GM12878 (cell line): ENCODE results near the gene TKTL1. TPM values are rescaled to one million over a fixed set of nuclear protein-coding genes. Genes with fewer than 3 reads are reported as not detected.

Source experiments
- ATAC-seq: fragments of 200-7000 bp; cut with Tn5 transposase; 3 replicates; pipeline ENCODE4 v1.9.1; 2020; ENCODE audit warnings: mild to moderate bottlenecking, moderate library complexity
- BruUV-seq: library from RNA; stranded (reverse); fragments of 400-500 nt; replicated peaks from 2 replicates; lab custom pipeline; 2021; lab: Mats Ljungman, UMichigan
- CTCF ChIA-PET: fragments of 300-600 bp; sonication (Branson Sonifier 250); formaldehyde crosslinking; extraction: SDS; loops from one replicate; lab custom pipeline; 2021; ENCODE audit warnings: inconsistent platforms; lab: Yijun Ruan, JAX
- POLR2A ChIA-PET: fragments of 350-600 bp; formaldehyde crosslinking; extraction: SDS; loops from one replicate; lab custom pipeline; 2021; ENCODE audit warnings: inconsistent platforms; lab: Charles Lee
- RAD21 ChIA-PET: fragments of 300-600 bp; sonication (Branson Sonifier 250); formaldehyde crosslinking; loops from one replicate; lab custom pipeline; 2023; ENCODE audit warnings: antibody characterized with exemption; ENCODE audit not compliant: unreplicated experiment; lab: Charles Lee
- SMC1A ChIA-PET: fragments of 300-600 bp; sonication (Branson Sonifier 250); formaldehyde crosslinking; loops from one replicate; lab custom pipeline; 2023; ENCODE audit not compliant: unreplicated experiment, uncharacterized antibody; lab: Charles Lee
- DNase-seq: peaks from one replicate; pipeline ENCODE4 v3.0.0-alpha.2; 2011; ENCODE audit warnings: low read depth, low spot score
- FAIRE-seq: peaks from 3 replicates; lab custom pipeline; 2011; peaks lifted over from hg19 to GRCh38; lab: Jason Lieb, UNC
- H2AFZ ChIP-seq: 2 replicates; pipeline ENCODE4 v1.6.0; 2011; ENCODE audit warnings: low read depth, low read length, control low read depth; ENCODE audit not compliant: control insufficient read depth
- H3K27ac ChIP-seq: 2 replicates; pipeline ENCODE4 v1.5.1; 2011; ENCODE audit warnings: control low read depth; ENCODE audit not compliant: control insufficient read depth, insufficient read depth
- H3K27me3 ChIP-seq, 2 experiments: replicated peaks in 1 of 2; 2 replicates each; pipeline versions ENCODE4 v1.6.0 to v1.6.1; 2011; ENCODE audit warnings: low read length in 1 of 2; ENCODE audit not compliant: control insufficient read depth in 2 of 2, insufficient read depth in 2 of 2
- H3K36me3 ChIP-seq, 2 experiments: 2 replicates each; pipeline ENCODE4 v1.5.1; 2011; ENCODE audit warnings: low read length in 1 of 2; ENCODE audit not compliant: control insufficient read depth in 2 of 2, insufficient read depth in 2 of 2
- H3K4me1 ChIP-seq: 2 replicates; pipeline ENCODE4 v1.6.1; 2011; ENCODE audit warnings: mild to moderate bottlenecking, low read length, moderate library complexity, mixed read lengths; ENCODE audit not compliant: control insufficient read depth, insufficient read depth
- H3K4me2 ChIP-seq: 2 replicates; pipeline ENCODE4 v1.6.0; 2011; ENCODE audit warnings: control low read depth; ENCODE audit not compliant: control insufficient read depth, insufficient read depth
- H3K4me3 ChIP-seq: fragments of 200-600 bp; sonication (generic); 2 replicates; pipeline ENCODE4 v1.5.1; 2016
- H3K79me2 ChIP-seq: 2 replicates; pipeline ENCODE4 v1.6.0; 2011; ENCODE audit warnings: low read length; ENCODE audit not compliant: control insufficient read depth, insufficient read depth
- H3K9ac ChIP-seq: 2 replicates; pipeline ENCODE4 v1.8.0; 2011; ENCODE audit warnings: low read length, control low read depth, mixed read lengths; ENCODE audit not compliant: control insufficient read depth, insufficient read depth
- H3K9me3 ChIP-seq: replicated peaks from 3 replicates; pipeline ENCODE4 v1.5.1; 2011; ENCODE audit warnings: mild to moderate bottlenecking, low read length; ENCODE audit not compliant: control insufficient read depth, insufficient read depth
- H4K20me1 ChIP-seq: 2 replicates; pipeline ENCODE4 v1.6.0; 2011; ENCODE audit not compliant: control insufficient read depth, insufficient read depth
- CBX3 ChIP-seq: fragments of 200-600 bp; sonication (generic); IDR thresholded peaks from 2 replicates; pipeline ENCODE4 v1.6.1; 2016; ENCODE audit warnings: low read depth, borderline replicate concordance
- HDAC2 ChIP-seq: fragments of 200-600 bp; sonication (generic); IDR thresholded peaks from 2 replicates; pipeline ENCODE4 v1.6.1; 2017
- KLF5 ChIP-seq: fragments of 450-650 bp; IDR thresholded peaks from 2 replicates; pipeline ENCODE4 v1.6.1; 2014; ENCODE audit warnings: mild to moderate bottlenecking; ENCODE audit not compliant: partially characterized antibody
- MEF2B ChIP-seq: fragments of 450-650 bp; IDR thresholded peaks from 2 replicates; pipeline ENCODE4 v1.6.1; 2018; ENCODE audit warnings: mild to moderate bottlenecking, moderate library complexity; ENCODE audit not compliant: partially characterized antibody, poor library complexity, severe bottlenecking
- MTA2 ChIP-seq: fragments of 450-650 bp; IDR thresholded peaks from 2 replicates; pipeline ENCODE4 v1.6.1; 2016; ENCODE audit warnings: low read depth, mild to moderate bottlenecking, moderate library complexity
- NR2C1 ChIP-seq: fragments of 450-650 bp; IDR thresholded peaks from 2 replicates; pipeline ENCODE4 v1.6.1; 2017; ENCODE audit warnings: antibody characterized with exemption, mild to moderate bottlenecking, moderate library complexity
- NRF1 ChIP-seq: conservative IDR thresholded peaks from 2 replicates; pipeline ENCODE4 v1.6.1; 2011; ENCODE audit warnings: mild to moderate bottlenecking, low read depth, low read length, improper control_type of control experiment
- POLR2A ChIP-seq: IDR thresholded peaks from 2 replicates; pipeline ENCODE4 v1.6.1; 2011; ENCODE audit warnings: low read depth, mild to moderate bottlenecking, low read length
- SMAD5 ChIP-seq: IDR thresholded peaks from 2 replicates; pipeline ENCODE4 v1.6.1; 2016; ENCODE audit warnings: antibody characterized with exemption, low read depth
- SUPT20H ChIP-seq: IDR thresholded peaks from 2 replicates; pipeline ENCODE4 v1.6.1; 2011; ENCODE audit warnings: low read depth, mild to moderate bottlenecking, low read length, moderate library complexity, borderline replicate concordance; ENCODE audit not compliant: control insufficient read depth
- WGBS: methylation state at CpG from one replicate; pipeline ENCODE4 v1.1.6; 2016; ENCODE audit warnings: low lambda C conversion rate; ENCODE audit not compliant: insufficient replicate concordance, insufficient coverage; ENCODE audit errors: missing lambda C conversion rate; 5-methylcytosine and 5-hydroxymethylcytosine counted together
- in situ Hi-C: fragments of 300-500 bp; cut with MboI; formaldehyde crosslinking; loops from 9 replicates; pipeline ENCODE4 v1.14.3; 2018; ENCODE audit warnings: mixed read lengths
- intact Hi-C: fragments of 100-400 bp; cut with micrococcal nuclease; formaldehyde crosslinking; loops from one replicate; pipeline ENCODE4 v1.14.2; 2022; ENCODE audit not compliant: unreplicated experiment
- polyA plus RNA-seq, 11 experiments: library from polyadenylated mRNA; depleted of rRNA in 4 of 11; unstranded in 6 of 11; stranded (reverse) in 5 of 11; fragments of >200 nt; fragmentation: Nextera tagmentation in 4 of 11; fragmentation: Illumina TruSeq in 1 of 11; extraction: Ambion mirVana in 4 of 11; extraction: Trizol in 1 of 11; gene quantifications; 1 replicate in 1 of 11; 2 replicates in 10 of 11; pipeline versions ENCODE4 v1.2.1 to v1.2.3, GENCODE V29; 2011 to 2016; ENCODE audit warnings: inconsistent platforms in 2 of 11, missing spikeins in 2 of 11, low read depth in 1 of 11
- total RNA-seq, 4 experiments: library from RNA; depleted of rRNA in 3 of 4; stranded (reverse); fragments of >200 nt in 3 of 4; fragmentation: Illumina TruSeq in 1 of 4; extraction: Trizol in 1 of 4; gene quantifications; 2 replicates each; pipeline versions ENCODE4 v1.2.1 to v1.2.3, GENCODE V29; 2013 to 2021
- TF ChIP-seq, protein P1 (sequence below): IDR thresholded peaks from 2 replicates; pipeline ENCODE4 v1.6.1; 2012; ENCODE audit warnings: low read length, inconsistent platforms
- TF ChIP-seq, protein P2 (sequence below): IDR thresholded peaks from 2 replicates; pipeline ENCODE4 v1.6.1; 2011; ENCODE audit warnings: borderline replicate concordance, low read depth, mild to moderate bottlenecking, moderate library complexity, low read length; ENCODE audit not compliant: insufficient read depth, poor library complexity, severe bottlenecking

TKTL1 gene
- total and polyA plus RNA-seq, 10 of the 15 experiments (the other 5 are each of a cell fraction or from before 2014, with no cell fraction given), result 0.01 to 0.07 TPM; not detected in 8

DNA sequence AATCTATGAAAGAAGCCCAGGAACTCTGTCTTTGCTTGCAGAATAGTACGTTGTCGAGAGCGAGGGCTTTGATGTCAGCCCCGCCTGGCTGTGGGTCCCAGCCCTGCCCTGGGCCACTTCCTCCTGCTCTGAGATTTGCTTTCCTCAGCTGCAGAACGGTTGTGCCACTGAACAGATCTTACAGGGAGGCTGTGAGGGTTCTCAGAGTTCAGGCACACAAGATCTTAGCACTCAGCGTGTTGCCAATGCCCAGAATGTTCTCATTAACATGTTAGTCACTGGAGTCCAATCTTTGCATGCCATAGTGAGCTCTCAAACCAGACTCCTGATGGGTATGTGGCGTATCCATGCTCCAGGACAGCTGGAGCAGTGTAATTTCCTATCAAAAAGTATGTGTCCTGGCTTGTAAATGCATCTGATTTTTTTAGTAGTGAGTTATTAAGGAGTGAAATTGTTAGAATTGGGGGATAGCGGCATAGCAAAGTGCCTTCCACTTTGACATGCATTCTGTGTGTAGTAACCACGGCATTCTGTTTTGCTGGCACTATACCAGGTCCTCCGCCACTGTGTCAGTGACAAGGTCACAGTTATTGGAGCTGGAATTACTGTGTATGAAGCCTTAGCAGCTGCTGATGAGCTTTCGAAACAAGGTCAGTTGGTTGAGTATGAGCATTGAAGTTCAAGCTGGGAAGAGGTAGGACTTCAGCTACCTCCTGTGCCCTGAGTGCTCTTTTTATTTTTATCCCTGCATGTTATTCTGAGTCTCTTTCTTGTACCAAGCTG, 31.6 kb downstream of the TKTL1 start (continued):
- TF ChIP-seq MTA2 (no peak), NR2C1 (no peak)
- TF ChIP-seq, all 136 proteins: peak for 0

DNA sequence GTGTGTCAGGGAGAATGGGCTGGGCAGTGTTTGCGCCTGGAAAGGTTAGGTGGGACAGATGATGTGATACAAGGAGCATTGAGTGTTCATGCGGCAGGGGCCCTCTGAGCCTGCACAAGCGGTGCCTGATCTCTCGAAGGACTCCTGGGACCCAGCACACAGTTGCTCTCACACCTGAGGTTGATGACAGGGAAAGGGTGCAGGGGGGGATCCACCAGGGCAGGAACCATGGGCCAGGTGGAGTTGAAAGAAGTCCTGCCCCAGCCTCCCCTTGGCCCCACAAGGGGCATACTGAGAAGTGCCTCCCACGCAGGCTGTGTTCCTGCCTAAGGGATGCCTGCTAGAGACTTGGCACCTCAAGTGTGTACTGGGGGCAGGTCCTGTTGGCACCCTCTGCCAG, 33.1 kb downstream of the TKTL1 start:
- Histone ChIP-seq H3K4me3 (no peak overlapping the region), H3K79me2 (no peaks in the 10 kb centered on the region), H3K36me3 (no peaks in the 10 kb centered on the region), H3K27ac (no peak overlapping the region), H3K4me1 (peaks cover 6% of the 10 kb centered on the region), H3K9me3 (no peaks in the 10 kb centered on the region), H2AFZ (no peak overlapping the region), H3K4me2 (no peak overlapping the region), H4K20me1 (no peaks in the 10 kb centered on the region), H3K9ac (no peak overlapping the region), H3K27me3 (no peaks in the 10 kb centered on the region)
- RAD21 ChIA-PET, result interaction anchor here (0.6 kb wide), 1 partner anchor 191 kb away, joined by 3 read pairs; no protein-coding TSS in a partner anchor
- WGBS, result 83% methylated on average over 5 of the region's 5 CpGs
- POLR2A ChIA-PET, result interaction anchor here (0.6 kb wide), 1 partner anchor 33 kb away, joined by 3 read pairs; no protein-coding TSS in a partner anchor
- in situ Hi-C loops (no loop called here), intact Hi-C loops (no loop called here)
- no TSS peak for BruUV-seq
- CTCF ChIA-PET, result interaction anchor here (1.2 kb wide), 1 partner anchor 19 kb away, joined by 3 read pairs; no protein-coding TSS in a partner anchor
- SMC1A ChIA-PET, result no interaction called here
- TF ChIP-seq NRF1, result no peak
- TF ChIP-seq KLF5, result no peak
- no peak for TF ChIP-seq HDAC2
- no peak for TF ChIP-seq CBX3
- TF ChIP-seq POLR2A, result no peak
- TF ChIP-seq, protein P1, sequence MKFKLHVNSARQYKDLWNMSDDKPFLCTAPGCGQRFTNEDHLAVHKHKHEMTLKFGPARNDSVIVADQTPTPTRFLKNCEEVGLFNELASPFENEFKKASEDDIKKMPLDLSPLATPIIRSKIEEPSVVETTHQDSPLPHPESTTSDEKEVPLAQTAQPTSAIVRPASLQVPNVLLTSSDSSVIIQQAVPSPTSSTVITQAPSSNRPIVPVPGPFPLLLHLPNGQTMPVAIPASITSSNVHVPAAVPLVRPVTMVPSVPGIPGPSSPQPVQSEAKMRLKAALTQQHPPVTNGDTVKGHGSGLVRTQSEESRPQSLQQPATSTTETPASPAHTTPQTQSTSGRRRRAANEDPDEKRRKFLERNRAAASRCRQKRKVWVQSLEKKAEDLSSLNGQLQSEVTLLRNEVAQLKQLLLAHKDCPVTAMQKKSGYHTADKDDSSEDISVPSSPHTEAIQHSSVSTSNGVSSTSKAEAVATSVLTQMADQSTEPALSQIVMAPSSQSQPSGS, result no peak
- TF ChIP-seq SUPT20H, result no peak
- no peak for TF ChIP-seq MEF2B
- TF ChIP-seq, protein P2, sequence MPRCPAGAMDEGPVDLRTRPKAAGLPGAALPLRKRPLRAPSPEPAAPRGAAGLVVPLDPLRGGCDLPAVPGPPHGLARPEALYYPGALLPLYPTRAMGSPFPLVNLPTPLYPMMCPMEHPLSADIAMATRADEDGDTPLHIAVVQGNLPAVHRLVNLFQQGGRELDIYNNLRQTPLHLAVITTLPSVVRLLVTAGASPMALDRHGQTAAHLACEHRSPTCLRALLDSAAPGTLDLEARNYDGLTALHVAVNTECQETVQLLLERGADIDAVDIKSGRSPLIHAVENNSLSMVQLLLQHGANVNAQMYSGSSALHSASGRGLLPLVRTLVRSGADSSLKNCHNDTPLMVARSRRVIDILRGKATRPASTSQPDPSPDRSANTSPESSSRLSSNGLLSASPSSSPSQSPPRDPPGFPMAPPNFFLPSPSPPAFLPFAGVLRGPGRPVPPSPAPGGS, result no peak
- TF ChIP-seq SMAD5, result no peak
- FAIRE-seq, result no peak
- no peak for DNase-seq
- ATAC-seq, result no peak
